PC-3 (cell line): ENCODE results near the gene EP400. TPM values are rescaled to one million over a fixed set of nuclear protein-coding genes. Genes with fewer than 3 reads are reported as not detected.

ENCODE experiments used
- ATAC-seq: fragments of 200-7000 bp; cut with Tn5 transposase; 2 replicates; pipeline ENCODE4 v1.9.1; 2020; ENCODE audit warnings: mild to moderate bottlenecking, moderate library complexity
- BruUV-seq: library from RNA; stranded (reverse); fragments of 400-500 nt; replicated peaks from 2 replicates; lab custom pipeline; 2021; lab: Mats Ljungman, UMichigan
- CTCF ChIA-PET: fragments of 300-600 bp; sonication (Branson Sonifier 250); formaldehyde crosslinking; loops from one replicate; lab custom pipeline; 2022; ENCODE audit warnings: antibody characterized with exemption; lab: Charles Lee
- POLR2A ChIA-PET: fragments of 300-600 bp; sonication (Branson Sonifier 250); formaldehyde crosslinking; loops from one replicate; lab custom pipeline; 2022; ENCODE audit warnings: antibody characterized with exemption; ENCODE audit not compliant: unreplicated experiment; lab: Charles Lee
- DNase-seq: peaks from one replicate; pipeline ENCODE4 v3.0.0-alpha.2; 2015
- H2AFZ ChIP-seq: fragments of 300-600 bp; sonication (generic); 2 replicates; pipeline ENCODE4 v1.6.0; 2016; ENCODE audit warnings: antibody characterized with exemption, low read length
- H3F3A ChIP-seq: fragments of 300-600 bp; sonication (generic); one replicate; pipeline ENCODE4 v1.6.0; 2017; ENCODE audit warnings: antibody characterized with exemption, low read length, control low read depth, mild to moderate bottlenecking; ENCODE audit not compliant: unreplicated experiment
- H3K27ac ChIP-seq: fragments of 300-600 bp; sonication (generic); 2 replicates; pipeline ENCODE4 v1.5.1; 2016; ENCODE audit warnings: mild to moderate bottlenecking, low read length
- H3K27me3 ChIP-seq: fragments of 300-600 bp; sonication (generic); 2 replicates; pipeline ENCODE4 v1.6.1; 2016; ENCODE audit warnings: low read length, mixed read lengths
- H3K36me3 ChIP-seq: fragments of 300-600 bp; sonication (generic); 2 replicates; pipeline ENCODE4 v1.6.1; 2016; ENCODE audit warnings: low read depth, mixed run types, low read length, mixed read lengths
- H3K4me1 ChIP-seq: fragments of 300-600 bp; sonication (generic); 2 replicates; pipeline ENCODE4 v1.5.1; 2016; ENCODE audit warnings: low read length; ENCODE audit not compliant: insufficient read depth
- H3K4me2 ChIP-seq: fragments of 300-600 bp; sonication (generic); 2 replicates; pipeline ENCODE4 v1.6.0; 2016; ENCODE audit warnings: low read length
- H3K4me3 ChIP-seq: fragments of 300-600 bp; sonication (generic); 2 replicates; pipeline ENCODE4 v1.5.1; 2016; ENCODE audit warnings: mild to moderate bottlenecking, low read length, mixed read lengths
- H3K79me2 ChIP-seq: fragments of 300-600 bp; sonication (generic); 2 replicates; pipeline ENCODE4 v1.6.1; 2017; ENCODE audit warnings: low read length, mixed read lengths
- H3K9ac ChIP-seq: fragments of 300-600 bp; sonication (generic); 2 replicates; pipeline ENCODE4 v1.6.0; 2016; ENCODE audit warnings: mild to moderate bottlenecking, low read length
- H3K9me2 ChIP-seq: fragments of 300-600 bp; sonication (generic); replicated peaks from 2 replicates; pipeline ENCODE4 v1.6.1; 2016; ENCODE audit warnings: mixed run types, low read length, mixed read lengths
- H3K9me3 ChIP-seq: fragments of 300-600 bp; sonication (generic); 2 replicates; pipeline ENCODE4 v1.6.1; 2016; ENCODE audit warnings: low read length, mixed read lengths
- H4K20me1 ChIP-seq: fragments of 300-600 bp; sonication (generic); 2 replicates; pipeline ENCODE4 v1.6.1; 2016; ENCODE audit warnings: low read length, mixed read lengths
- EZH2 ChIP-seq: fragments of 300-600 bp; sonication (generic); IDR thresholded peaks from one replicate; pipeline ENCODE4 v1.6.1; 2017; ENCODE audit warnings: antibody characterized with exemption, mild to moderate bottlenecking, low read length; ENCODE audit not compliant: unreplicated experiment
- EZH2phosphoT487 ChIP-seq: fragments of 300-600 bp; sonication (generic); IDR thresholded peaks from 2 replicates; pipeline ENCODE4 v1.6.1; 2018; ENCODE audit warnings: mild to moderate bottlenecking, antibody characterized with exemption, low read length, borderline replicate concordance
- intact Hi-C: fragments of 100-400 bp; cut with micrococcal nuclease; formaldehyde crosslinking; loops from 2 replicates; pipeline ENCODE4 v1.9.0; 2023
- total RNA-seq: library from RNA; depleted of rRNA; stranded (reverse); fragments of >200 nt; gene quantifications from 2 replicates; pipeline ENCODE4 v1.2.3, GENCODE V29; 2014
- TF ChIP-seq, protein P1 (sequence below): fragments of 300-600 bp; sonication (generic); conservative IDR thresholded peaks from 2 replicates; pipeline ENCODE4 v1.5.1; 2017; ENCODE audit warnings: antibody characterized with exemption, low read depth, mild to moderate bottlenecking, low read length

The EP400 gene
- total RNA-seq, 1 experiment from 2014 or later = 20.2 TPM

DNA sequence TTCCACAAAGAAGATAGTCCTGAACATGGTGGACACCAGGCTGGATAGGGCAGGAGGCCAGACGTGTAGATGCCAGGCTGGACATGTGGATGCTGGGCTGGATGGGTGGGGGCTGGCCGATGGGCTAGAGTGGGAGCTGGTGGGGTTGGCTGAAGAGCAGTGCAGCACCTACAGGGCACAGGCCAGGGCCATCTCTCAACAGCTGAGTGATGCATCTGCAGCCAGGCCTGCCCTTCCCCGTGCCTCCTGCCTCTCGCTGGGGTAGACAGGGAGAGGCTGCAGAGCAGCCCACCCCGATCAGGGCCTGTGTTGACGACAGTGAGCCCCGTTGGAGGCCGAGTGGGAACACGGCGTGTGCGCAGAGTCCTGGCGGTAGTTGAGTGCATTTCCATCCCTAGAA is 39.3 kb downstream of the EP400 start:
- CTCF ChIA-PET = no interaction called here
- BruUV-seq = no TSS peak

DNA sequence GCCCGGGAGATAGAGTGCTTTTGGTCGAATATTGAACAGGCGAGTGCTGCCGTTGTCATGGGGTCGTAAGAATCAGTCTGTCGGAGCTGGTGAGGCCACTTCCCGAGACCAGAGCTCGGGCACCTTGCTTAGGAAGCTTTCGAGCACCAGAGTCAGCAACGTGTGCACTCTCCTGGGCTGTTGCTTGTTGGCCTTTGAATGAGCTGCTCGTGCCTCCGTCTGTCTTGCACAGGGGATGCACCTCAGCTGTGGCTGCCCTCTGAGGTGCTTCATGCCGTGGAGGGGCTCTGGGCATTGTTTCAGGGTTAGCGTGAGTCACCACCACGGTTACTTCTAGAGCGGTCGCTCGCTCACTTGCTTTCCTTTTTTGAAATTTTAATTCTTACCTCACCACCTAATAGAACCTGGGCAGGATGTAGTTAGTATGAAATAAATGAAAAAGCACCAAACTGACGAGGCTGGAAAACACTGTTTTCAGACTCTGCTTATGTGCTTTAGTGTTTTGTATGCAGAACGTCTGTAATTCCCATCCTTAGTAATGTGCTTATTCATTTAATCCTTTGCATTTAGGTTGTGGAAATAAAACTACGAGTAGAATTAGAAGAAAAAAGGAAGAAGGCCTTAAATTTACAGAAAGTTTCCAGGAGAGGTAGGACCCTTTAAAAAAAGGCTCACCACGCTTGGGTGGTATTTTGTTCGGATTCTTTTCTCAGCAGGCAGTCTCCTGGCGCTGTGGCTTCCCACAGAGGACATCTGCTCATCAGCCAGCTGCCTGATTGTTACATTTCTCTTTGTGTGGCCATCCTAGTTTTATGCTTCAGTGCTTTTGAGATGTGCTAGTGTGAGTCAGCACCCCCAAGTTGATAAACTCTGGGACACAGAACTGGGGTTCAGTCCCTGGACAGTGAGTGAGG is 40.6 kb downstream of the EP400 start:
- no peak overlapping the region for H2AFZ ChIP-seq
- no peaks in the 10 kb centered on the region for H3K4me1 ChIP-seq
- H3K4me2 ChIP-seq = no peak overlapping the region
- ChIA-PET CTCF (no interaction called here), POLR2A (no interaction called here)
- intact Hi-C loops = no loop called here
- BruUV-seq = no TSS peak
- no peaks in the 10 kb centered on the region for H3K9me2 ChIP-seq
- H3K9ac ChIP-seq = no peak overlapping the region
- H3K4me3 ChIP-seq = no peak overlapping the region
- TF ChIP-seq EZH2 (no peak), EZH2phosphoT487 (no peak)
- TF ChIP-seq, protein P1, sequence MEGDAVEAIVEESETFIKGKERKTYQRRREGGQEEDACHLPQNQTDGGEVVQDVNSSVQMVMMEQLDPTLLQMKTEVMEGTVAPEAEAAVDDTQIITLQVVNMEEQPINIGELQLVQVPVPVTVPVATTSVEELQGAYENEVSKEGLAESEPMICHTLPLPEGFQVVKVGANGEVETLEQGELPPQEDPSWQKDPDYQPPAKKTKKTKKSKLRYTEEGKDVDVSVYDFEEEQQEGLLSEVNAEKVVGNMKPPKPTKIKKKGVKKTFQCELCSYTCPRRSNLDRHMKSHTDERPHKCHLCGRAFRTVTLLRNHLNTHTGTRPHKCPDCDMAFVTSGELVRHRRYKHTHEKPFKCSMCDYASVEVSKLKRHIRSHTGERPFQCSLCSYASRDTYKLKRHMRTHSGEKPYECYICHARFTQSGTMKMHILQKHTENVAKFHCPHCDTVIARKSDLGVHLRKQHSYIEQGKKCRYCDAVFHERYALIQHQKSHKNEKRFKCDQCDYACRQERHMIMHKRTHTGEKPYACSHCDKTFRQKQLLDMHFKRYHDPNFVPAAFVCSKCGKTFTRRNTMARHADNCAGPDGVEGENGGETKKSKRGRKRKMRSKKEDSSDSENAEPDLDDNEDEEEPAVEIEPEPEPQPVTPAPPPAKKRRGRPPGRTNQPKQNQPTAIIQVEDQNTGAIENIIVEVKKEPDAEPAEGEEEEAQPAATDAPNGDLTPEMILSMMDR = no peak
- no peak for ATAC-seq
- no peaks in the 10 kb centered on the region for H4K20me1 ChIP-seq
- no peaks in the 10 kb centered on the region for H3K9me3 ChIP-seq
- H3K27me3 ChIP-seq = no peaks in the 10 kb centered on the region
- H3K79me2 ChIP-seq = no peaks in the 10 kb centered on the region
- no peak for DNase-seq
- no peaks in the 10 kb centered on the region for H3F3A ChIP-seq
- peaks cover 68% of the 10 kb centered on the region for H3K36me3 ChIP-seq
- H3K27ac ChIP-seq = no peak overlapping the region

More for the DNA sequence above, 39.3 kb downstream of the EP400 start:
- Histone ChIP-seq H3K4me1 (no peaks in the 10 kb centered on the region), H2AFZ (no peak overlapping the region), H3K9ac (no peak overlapping the region), H3F3A (no peaks in the 10 kb centered on the region), H3K9me2 (no peaks in the 10 kb centered on the region), H3K27me3 (no peaks in the 10 kb centered on the region), H3K27ac (no peak overlapping the region), H3K4me3 (no peak overlapping the region), H4K20me1 (no peaks in the 10 kb centered on the region), H3K4me2 (no peak overlapping the region), H3K9me3 (no peaks in the 10 kb centered on the region), H3K36me3 (peaks cover 61% of the 10 kb centered on the region), H3K79me2 (no peaks in the 10 kb centered on the region)
- no peak for TF ChIP-seq EZH2phosphoT487
- no peak for TF ChIP-seq EZH2
- no peak for ATAC-seq
- POLR2A ChIA-PET = no interaction called here
- no peak for DNase-seq
- intact Hi-C loops = no loop called here

DNA sequence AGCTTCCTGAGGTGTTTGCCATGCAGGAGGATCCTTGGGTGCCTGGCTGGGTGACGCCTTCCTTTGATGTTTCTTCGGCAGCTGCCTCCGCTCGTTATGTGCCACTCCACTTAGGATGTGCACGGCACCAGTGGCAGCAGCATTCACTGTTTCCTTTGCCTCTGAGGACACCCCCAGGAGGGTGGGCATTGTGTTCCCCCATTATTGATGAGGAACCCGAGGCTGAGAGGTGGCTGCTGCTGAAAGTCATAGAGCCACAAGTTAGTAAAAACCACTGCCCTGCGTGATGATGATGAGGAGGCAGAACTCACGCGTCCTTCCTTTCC is 41.2 kb downstream of the EP400 start:
- Histone ChIP-seq H3K4me2 (no peak overlapping the region), H2AFZ (no peak overlapping the region), H3K9me2 (no peaks in the 10 kb centered on the region), H3K4me1 (no peaks in the 10 kb centered on the region), H3K9ac (no peak overlapping the region), H3F3A (no peaks in the 10 kb centered on the region), H3K27ac (no peak overlapping the region), H3K4me3 (no peak overlapping the region), H4K20me1 (no peaks in the 10 kb centered on the region), H3K27me3 (no peaks in the 10 kb centered on the region), H3K9me3 (no peaks in the 10 kb centered on the region), H3K79me2 (no peaks in the 10 kb centered on the region), H3K36me3 (peaks cover 68% of the 10 kb centered on the region)
- no TSS peak for BruUV-seq
- ChIA-PET POLR2A (interaction anchor here (0.6 kb wide), 1 partner anchor 85 kb away, joined by 3 read pairs; no protein-coding TSS in a partner anchor), CTCF (no interaction called here)
- ATAC-seq = no peak
- intact Hi-C loops = no loop called here
- DNase-seq = no peak
- TF ChIP-seq, protein P1 = no peak
- no peak for TF ChIP-seq EZH2
- no peak for TF ChIP-seq EZH2phosphoT487
